Right renal cortex interstitium (tissue), 3 donors: ENCODE results near the gene CDKL5. TPM values are rescaled to one million over a fixed set of nuclear protein-coding genes. Genes with fewer than 3 reads are reported as not detected.
A peak's percentile ranks its signal among the peaks of the same experiment; 100 is the strongest.

ENCODE experiments used
- DNase-seq, 3 donors: peaks; one replicate each; pipeline ENCODE4 v3.0.0-alpha.2; 2013; ENCODE audit warnings: low read depth in 3 of 3, low spot score in 2 of 3
- polyA plus RNA-seq, 3 donors: library from polyadenylated mRNA; unstranded; fragments of 120-200 nt; gene quantifications; one replicate each; pipeline ENCODE4 v1.2.1, GENCODE V29; 2013; ENCODE audit not compliant: insufficient read length in 3 of 3

CDKL5 gene
- polyA plus RNA-seq, 3 donors, result 13.6 to 14.5 (median 14.2) TPM

GRCh38 chrX:18455384-18455783, 30.0 kb downstream of the CDKL5 start:
- DNase-seq, result no peak

DNA sequence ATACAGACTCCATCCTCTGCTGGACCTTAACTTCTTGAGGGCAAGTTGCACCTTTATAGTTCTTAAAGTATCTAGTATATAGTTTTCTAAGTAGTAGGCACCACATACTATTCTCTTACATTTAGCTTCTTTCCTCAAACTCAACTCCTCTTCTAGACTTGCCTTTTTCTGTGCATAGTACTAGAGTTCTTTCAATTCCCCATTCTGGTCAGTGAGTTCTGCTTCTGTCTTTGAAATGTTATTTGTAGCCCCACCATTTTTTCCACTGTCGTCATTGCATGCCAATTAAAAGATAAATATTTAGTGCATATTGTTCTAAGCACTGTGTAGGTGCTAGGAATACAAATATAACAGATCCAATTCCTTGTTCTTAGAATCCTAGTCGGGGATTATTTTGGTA, 31.6 kb downstream of the CDKL5 start:
- DNase-seq, result no peak

DNA sequence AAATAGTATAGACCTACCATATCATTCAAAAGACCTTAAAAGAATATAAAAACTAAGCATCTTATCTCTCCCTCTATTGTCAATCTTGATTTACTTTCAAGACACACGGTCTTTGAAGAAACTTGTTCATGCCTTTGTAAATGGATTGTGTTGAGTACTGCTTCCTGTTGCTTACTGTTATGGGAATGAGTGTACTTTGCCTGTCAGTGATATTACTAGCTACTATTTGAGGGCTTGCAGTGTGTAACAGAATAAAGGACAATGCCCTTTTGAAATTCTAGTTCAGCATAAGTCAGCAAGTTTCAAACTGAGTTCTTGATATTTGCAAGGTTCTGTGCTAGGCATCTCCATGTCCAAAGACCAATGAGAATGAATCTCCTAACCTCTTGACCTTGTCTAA, 36.0 kb downstream of the CDKL5 start:
- no peak for DNase-seq

DNA sequence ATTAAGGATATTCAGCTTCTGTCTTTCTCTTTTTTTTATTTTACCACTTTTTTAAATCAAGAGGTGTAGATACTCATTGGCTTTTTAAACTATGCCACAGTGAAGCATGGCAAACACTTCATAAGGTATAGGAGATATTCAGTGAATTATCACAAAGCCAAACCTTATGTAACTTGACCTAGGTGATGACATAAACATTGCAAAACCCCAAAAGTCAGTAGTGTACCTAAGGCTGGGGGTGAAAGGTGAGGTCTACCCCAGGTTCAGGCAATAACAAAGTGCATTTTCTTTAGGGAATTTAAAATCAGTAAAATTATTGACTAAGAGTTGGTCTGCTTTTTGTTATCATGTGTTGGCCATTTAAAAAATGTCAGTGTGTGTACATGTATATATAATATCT, 39.1 kb downstream of the CDKL5 start:
- DNase-seq, result no peak

DNA sequence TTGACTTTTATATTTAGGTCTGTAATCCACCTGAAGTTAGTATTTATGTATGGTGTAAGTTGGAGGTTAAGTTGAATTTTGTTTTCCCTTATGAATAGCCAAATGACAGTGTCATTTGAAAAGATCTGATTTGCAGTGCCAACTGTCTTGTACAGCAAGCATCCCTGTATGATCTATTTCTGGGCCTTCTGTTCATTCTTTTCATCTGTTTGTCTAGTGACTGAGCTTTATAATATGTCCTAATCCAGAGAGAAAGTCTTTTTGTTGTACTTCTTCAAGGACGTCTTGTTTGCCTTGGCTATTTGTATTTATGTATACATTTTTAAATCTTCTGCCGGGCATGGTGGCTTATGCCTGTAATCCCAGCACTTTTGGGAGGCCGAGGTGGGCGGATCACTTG, 39.6 kb downstream of the CDKL5 start:
- DNase-seq, result no peak

- DNase-seq, result no peak
Measured at GRCh38 chrX:18468599-18468998, 43.2 kb downstream of the CDKL5 start.

GRCh38 chrX:18471296-18471695, 45.9 kb downstream of the CDKL5 start:
- DNase-seq, result no peak

- DNase-seq, result peak in 1 of 3 donors; percentile 3
Measured at GRCh38 chrX:18490806-18491555, 65.6 kb downstream of the CDKL5 start.

DNA sequence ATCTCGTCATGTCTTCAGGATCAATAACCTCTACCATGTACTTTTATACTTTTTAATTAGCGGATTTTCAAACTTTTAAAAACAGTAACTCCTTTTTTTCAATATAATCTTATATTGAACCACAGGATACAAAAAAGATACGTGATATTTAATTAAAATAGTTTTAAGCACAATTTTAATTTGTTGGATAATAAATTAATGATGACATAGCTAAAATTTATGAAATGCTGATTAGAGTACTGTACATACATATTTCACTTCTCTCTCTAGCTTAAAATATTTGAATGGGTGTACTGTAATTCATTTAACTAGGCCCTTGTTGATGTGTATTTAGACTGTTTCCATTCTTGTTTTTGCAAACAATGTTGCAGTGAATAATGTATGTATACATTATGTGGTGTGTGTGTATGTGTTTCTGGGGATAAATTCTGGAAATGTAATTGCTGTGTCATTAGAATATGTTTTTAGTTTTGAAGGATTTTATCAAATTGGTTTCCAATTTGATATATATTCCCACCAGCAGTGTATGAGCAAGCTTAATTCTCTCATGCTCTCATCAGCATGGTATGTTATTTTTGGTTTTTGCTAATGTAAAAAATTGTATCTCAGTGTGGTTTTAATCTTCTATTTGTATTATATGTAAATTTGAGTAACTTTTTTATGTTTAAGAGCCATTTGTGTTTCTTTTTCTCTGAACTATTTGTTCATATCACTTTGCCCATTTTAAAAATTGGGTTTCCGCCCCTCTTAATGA, 66.4 kb downstream of the CDKL5 start:
- no peak for DNase-seq

GRCh38 chrX:18534949-18535348, 109.5 kb downstream of the CDKL5 start:
- no peak for DNase-seq

- no peak for DNase-seq
Measured at GRCh38 chrX:18537068-18537467, 111.7 kb downstream of the CDKL5 start.

DNA sequence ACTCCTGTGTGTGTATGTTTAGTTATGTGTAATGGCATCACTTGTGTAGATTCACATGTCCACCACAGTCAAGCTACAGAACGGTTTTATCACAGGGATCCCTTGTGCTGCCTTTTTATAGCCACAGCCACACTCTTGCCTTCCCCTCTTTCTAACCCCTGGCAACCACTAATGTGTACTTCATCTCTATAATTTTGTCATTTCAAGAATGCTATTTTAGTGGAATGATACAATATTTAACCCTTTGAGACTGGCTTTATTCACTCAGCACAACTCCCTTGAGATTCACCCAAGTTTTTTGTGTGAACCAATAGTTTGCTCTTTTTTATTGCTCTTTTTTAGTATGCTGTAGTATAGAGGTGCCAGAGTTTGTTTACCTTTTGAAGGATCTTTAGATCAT, 112.1 kb downstream of the CDKL5 start:
- no peak for DNase-seq

- no peak for DNase-seq
Measured at GRCh38 chrX:18542131-18542530, 116.7 kb downstream of the CDKL5 start.

DNA sequence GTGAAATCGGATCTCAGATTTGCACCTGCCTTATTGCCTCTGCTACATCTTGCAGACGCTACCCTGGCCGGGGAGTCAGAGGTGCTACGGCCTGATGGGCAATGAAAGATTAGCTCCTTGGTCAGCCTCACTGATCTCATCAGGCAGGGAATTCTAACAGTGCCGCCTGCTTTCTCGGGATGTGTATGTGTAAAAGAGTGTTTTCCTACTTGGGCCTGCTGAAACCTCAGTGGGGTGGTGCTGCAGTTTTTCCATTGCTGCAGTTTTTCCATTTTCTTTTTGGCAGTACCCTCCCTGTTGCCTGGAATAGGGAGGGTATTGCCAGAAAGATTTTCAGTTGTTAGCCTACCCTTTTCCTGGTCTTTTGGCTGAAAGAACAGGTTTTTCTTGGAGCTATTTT, 117.5 kb downstream of the CDKL5 start:
- DNase-seq, result no peak

GRCh38 chrX:18543738-18544137, 118.3 kb downstream of the CDKL5 start:
- no peak for DNase-seq

DNA sequence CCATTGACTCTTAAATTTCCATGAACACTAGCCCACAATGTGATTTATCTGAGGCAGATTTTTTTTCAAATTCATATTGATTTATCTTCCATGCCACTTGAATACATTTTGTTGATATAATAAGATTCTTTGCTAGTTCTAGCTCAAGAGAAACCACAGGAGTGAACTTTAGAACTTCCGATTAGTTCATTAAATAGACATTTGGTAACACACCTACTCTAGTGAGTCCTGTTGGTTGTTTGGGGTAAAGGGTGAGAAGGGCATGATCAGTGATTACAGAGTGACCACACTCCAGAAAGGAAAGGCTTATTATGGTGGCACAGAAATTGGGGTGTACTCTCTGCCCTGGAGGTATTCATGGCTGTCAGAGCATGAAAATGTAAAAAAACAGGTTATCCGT, 120.4 kb downstream of the CDKL5 start:
- no peak for DNase-seq

DNA sequence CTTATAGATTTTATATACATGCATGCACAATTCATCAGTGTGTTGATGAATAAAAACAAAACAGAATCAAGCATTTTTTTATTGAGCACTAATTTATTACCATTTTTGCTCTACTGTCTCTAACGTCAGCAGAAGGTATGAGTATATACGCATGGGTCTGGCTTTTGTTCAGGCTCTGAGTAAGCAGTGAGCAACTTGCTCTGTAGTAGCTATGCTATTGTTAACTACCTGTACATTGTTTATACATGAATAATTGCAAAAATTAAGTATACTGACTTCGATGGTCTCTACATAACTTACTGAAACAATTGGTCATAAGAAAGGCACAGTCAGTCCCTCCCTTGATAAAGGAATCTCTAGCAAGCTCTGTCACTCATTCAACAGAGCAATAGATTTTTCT, 123.6 kb downstream of the CDKL5 start:
- DNase-seq, result no peak

DNA sequence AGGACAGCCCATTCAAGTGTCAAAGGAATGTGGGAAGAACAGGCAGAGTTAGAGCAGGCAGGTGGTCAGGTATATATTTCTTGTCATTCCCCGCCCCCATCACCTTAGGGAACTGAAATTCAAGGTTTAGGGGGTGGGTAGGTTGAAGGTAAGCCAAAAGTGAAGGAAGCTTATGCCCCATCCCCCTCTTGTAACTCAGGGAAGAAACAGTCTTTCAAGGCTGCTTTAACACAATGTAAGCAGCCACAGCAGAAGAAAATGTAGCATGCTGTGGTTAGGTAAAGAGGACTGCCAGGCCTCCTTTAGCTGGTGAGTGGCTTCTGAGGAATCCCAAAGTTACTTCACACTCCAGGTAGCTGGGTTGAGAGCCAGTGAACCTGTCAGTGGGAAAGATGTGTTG, 124.2 kb downstream of the CDKL5 start:
- DNase-seq, result no peak

- DNase-seq, result no peak
Measured at GRCh38 chrX:18557879-18558278, 132.5 kb downstream of the CDKL5 start.

GRCh38 chrX:18558799-18559198, 133.4 kb downstream of the CDKL5 start:
- no peak for DNase-seq

- no peak for DNase-seq
Measured at GRCh38 chrX:18561020-18561419, 135.6 kb downstream of the CDKL5 start.

- no peak for DNase-seq
Measured at GRCh38 chrX:18565727-18566126, 140.3 kb downstream of the CDKL5 start.
